Calu3 (cell line): ENCODE measurements around the gene NDUFB11. TPM values are rescaled to one million over a fixed set of nuclear protein-coding genes. Genes with fewer than 3 reads are reported as not detected.

Experiments
- BruUV-seq: library from RNA; stranded (reverse); fragments of 400-500 nt; replicated peaks from 2 replicates; lab custom pipeline; 2021; lab: Mats Ljungman, UMichigan
- CTCF ChIA-PET: fragments of 300-600 bp; sonication (Branson Sonifier 250); formaldehyde crosslinking; loops from one replicate; lab custom pipeline; 2022; ENCODE audit warnings: antibody characterized with exemption; lab: Charles Lee
- DNase-seq: peaks from one replicate; pipeline ENCODE4 v3.0.0; 2022
- H3K27ac Mint-ChIP-seq: one replicate; pipeline ENCODE4 v1.8.0; 2022; ENCODE audit warnings: mixed read lengths; ENCODE audit not compliant: unreplicated experiment
- H3K27me3 Mint-ChIP-seq: one replicate; pipeline ENCODE4 v1.8.0; 2022; ENCODE audit warnings: mixed read lengths; ENCODE audit not compliant: unreplicated experiment
- H3K36me3 Mint-ChIP-seq: one replicate; pipeline ENCODE4 v1.8.0; 2022; ENCODE audit warnings: mild to moderate bottlenecking, moderate library complexity, mixed read lengths; ENCODE audit not compliant: insufficient read depth, unreplicated experiment
- H3K4me1 Mint-ChIP-seq: one replicate; pipeline ENCODE4 v1.8.0; 2022; ENCODE audit warnings: mild to moderate bottlenecking, low read depth, mixed read lengths; ENCODE audit not compliant: unreplicated experiment
- H3K4me3 Mint-ChIP-seq: one replicate; pipeline ENCODE4 v1.8.0; 2022; ENCODE audit warnings: mild to moderate bottlenecking, low read depth, moderate library complexity, mixed read lengths; ENCODE audit not compliant: unreplicated experiment
- H3K9me3 Mint-ChIP-seq: one replicate; pipeline ENCODE4 v1.8.0; 2022; ENCODE audit warnings: low read depth, mixed read lengths; ENCODE audit not compliant: unreplicated experiment
- CTCF ChIP-seq: fragments of 200-600 bp; IDR thresholded peaks from one replicate; pipeline ENCODE4 v1.8.0; 2022; ENCODE audit warnings: antibody characterized with exemption; ENCODE audit not compliant: unreplicated experiment
- intact Hi-C: fragments of 100-400 bp; cut with micrococcal nuclease; formaldehyde crosslinking; loops from one replicate; pipeline ENCODE4 v1.10.0; 2022; ENCODE audit not compliant: unreplicated experiment
- total RNA-seq: library from RNA; stranded (reverse); gene quantifications from 2 replicates; pipeline ENCODE4 v1.2.3, GENCODE V29; 2022

NDUFB11 gene
- total RNA-seq, 1 experiment from 2014 or later, result 102 TPM

DNA sequence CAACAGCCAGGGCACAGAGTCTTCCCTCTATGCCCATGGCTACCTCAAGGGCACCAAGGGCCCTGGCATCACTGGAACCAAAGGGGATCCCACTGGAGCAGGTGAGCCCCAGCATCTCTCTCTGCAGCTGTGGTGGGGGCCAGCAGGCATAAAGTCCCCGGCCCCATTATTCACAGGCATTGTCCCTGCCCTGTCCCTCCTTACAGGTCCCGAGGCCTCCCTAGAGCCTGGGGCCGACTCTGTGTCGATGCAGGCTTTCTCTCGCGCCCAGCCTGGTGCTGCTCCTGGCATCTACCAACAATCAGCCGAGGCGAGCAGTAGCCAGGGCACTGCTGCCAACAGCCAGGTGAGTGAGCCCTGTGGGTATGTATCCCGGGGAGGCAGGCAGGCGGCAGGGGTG is 36.8 kb upstream of the NDUFB11 start:
- DNase-seq, result no peak
- Mint-ChIP-seq H3K27ac (no peak overlapping the region), H3K36me3 (peaks cover 53% of the 10 kb centered on the region), H3K4me3 (no peak overlapping the region), H3K27me3 (no peaks in the 10 kb centered on the region), H3K4me1 (no peaks in the 10 kb centered on the region), H3K9me3 (no peaks in the 10 kb centered on the region)
- TF ChIP-seq CTCF, result no peak
- CTCF ChIA-PET, result no interaction called here
- intact Hi-C loops, result no loop called here
- BruUV-seq, result no TSS peak

GRCh38 chrX:47180346-47180745 is 35.8 kb upstream of the NDUFB11 start:
- CTCF ChIA-PET, result no interaction called here
- H3K27ac Mint-ChIP-seq, result no peak overlapping the region

GRCh38 chrX:47179928-47180255 is 35.4 kb upstream of the NDUFB11 start:
- Mint-ChIP-seq H3K27ac (no peak overlapping the region), H3K36me3 (peaks cover 51% of the 10 kb centered on the region), H3K4me3 (no peak overlapping the region), H3K4me1 (no peaks in the 10 kb centered on the region), H3K27me3 (no peaks in the 10 kb centered on the region), H3K9me3 (no peaks in the 10 kb centered on the region)
- CTCF ChIA-PET, result no interaction called here
- no TSS peak for BruUV-seq
- intact Hi-C loops, result no loop called here
- no peak for TF ChIP-seq CTCF
- DNase-seq, result no peak

More at GRCh38 chrX:47180346-47180745, 35.8 kb upstream of the NDUFB11 start:
- BruUV-seq, result no TSS peak
- H3K36me3 Mint-ChIP-seq, result peaks cover 50% of the 10 kb centered on the region
- no peak for TF ChIP-seq CTCF
- no peaks in the 10 kb centered on the region for H3K4me1 Mint-ChIP-seq
- no peaks in the 10 kb centered on the region for H3K27me3 Mint-ChIP-seq
- intact Hi-C loops, result no loop called here
- H3K4me3 Mint-ChIP-seq, result no peak overlapping the region
- DNase-seq, result no peak
- H3K9me3 Mint-ChIP-seq, result no peaks in the 10 kb centered on the region

DNA sequence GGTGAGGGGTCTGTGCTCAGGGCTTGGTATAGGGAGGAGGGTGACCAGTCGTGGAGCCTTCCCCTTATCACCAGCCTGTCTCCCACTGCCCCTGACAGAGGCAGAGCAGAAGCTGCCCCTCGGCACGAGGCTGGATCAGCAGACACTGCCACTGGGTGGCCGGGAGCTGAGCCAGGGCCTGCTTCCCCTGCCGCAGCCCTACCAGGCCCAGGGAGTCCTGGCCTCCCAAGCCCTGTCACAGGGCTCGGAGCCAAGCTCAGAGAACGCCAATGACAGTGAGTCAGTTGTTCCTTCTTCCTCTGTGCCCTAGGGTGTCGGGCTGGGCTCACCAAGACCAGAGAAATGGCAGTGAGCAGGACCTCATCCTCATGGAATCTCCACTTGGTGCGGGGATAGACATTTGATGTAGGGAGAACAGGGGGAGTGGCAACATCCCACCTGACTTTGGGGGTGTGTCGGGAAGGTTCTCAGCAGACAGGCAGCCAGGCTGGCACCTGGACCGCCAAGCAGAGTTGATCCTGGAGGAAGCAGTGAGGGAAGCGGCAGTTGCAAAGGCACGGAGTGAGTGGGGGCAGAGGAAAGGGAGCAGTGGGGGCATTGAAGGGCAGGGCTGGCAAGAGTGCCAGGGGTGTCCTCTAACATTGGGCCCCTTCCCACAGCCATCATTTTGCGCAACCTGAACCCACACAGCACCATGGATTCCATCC is 34.9 kb upstream of the NDUFB11 start:
- H3K36me3 Mint-ChIP-seq, result peaks cover 46% of the 10 kb centered on the region
- TF ChIP-seq CTCF, result no peak
- no peaks in the 10 kb centered on the region for H3K9me3 Mint-ChIP-seq
- H3K4me3 Mint-ChIP-seq, result no peak overlapping the region
- no TSS peak for BruUV-seq
- intact Hi-C loops, result no loop called here
- H3K27me3 Mint-ChIP-seq, result no peaks in the 10 kb centered on the region
- no peaks in the 10 kb centered on the region for H3K4me1 Mint-ChIP-seq
- CTCF ChIA-PET, result no interaction called here
- DNase-seq, result no peak
- no peak overlapping the region for H3K27ac Mint-ChIP-seq
